Measurements from ENCODE around the gene LSS. TPM values are rescaled to one million over a fixed set of nuclear protein-coding genes. Genes with fewer than 3 reads are reported as not detected.

Gene LSS
- total and polyA plus RNA-seq, 10 of the 15 experiments (the other 5 are each of a cell fraction or from before 2014, with no cell fraction given), result 2.9 to 82.4 (median 27.5) TPM

GRCh38 chr21:46181953-46182547 lies 46.5 kb downstream of the LSS start (continued):
- TF ChIP-seq SKIL (IDR thresholded peaks at IDR 0.05; ENCODE audit: low read depth, poor library complexity, severe bottlenecking) (no peak), NFXL1 (IDR thresholded peaks at IDR 0.05; ENCODE audit: borderline replicate concordance) (no peak), PML (IDR thresholded peaks at IDR 0.05; ENCODE audit: low read length) (no peak), MEF2A (IDR thresholded peaks at IDR 0.05; ENCODE audit: insufficient read depth, low read depth, low read length) (no peak)

- in situ Hi-C loops (cut with MboI) (no loop called here), intact Hi-C loops (cut with micrococcal nuclease; ENCODE audit: unreplicated experiment) (no loop called here)
- Histone ChIP-seq H3K27ac (ENCODE audit: control insufficient read depth, insufficient read depth) (no peak overlapping the region), H3K9me3 (replicated peaks; ENCODE audit: control insufficient read depth, insufficient read depth, low read length) (no peaks in the 10 kb centered on the region), H3K4me1 (ENCODE audit: control insufficient read depth, insufficient read depth, low read length) (no peaks in the 10 kb centered on the region; the same call in 1 of the 2 replicates), H3K79me2 (ENCODE audit: control insufficient read depth, insufficient read depth, low read length) (no peaks in the 10 kb centered on the region), H3K4me2 (ENCODE audit: control insufficient read depth, insufficient read depth) (no peak overlapping the region), H3K9ac (ENCODE audit: control insufficient read depth, insufficient read depth, low read length) (no peak overlapping the region), H4K20me1 (ENCODE audit: control insufficient read depth, insufficient read depth) (no peaks in the 10 kb centered on the region), H3K4me3 (no peak overlapping the region), H2AFZ (ENCODE audit: control insufficient read depth, low read depth, low read length) (no peak overlapping the region), H3K36me3 (ENCODE audit: control insufficient read depth in 2 of 2, insufficient read depth in 2 of 2, low read length in 1 of 2) (no peaks in the 10 kb centered on the region), H3K27me3 (replicated peaks in 1 of 2; ENCODE audit: control insufficient read depth in 2 of 2, insufficient read depth in 2 of 2, low read length in 1 of 2) (no peaks in the 10 kb centered on the region)
- SMC1A ChIA-PET (ENCODE audit: uncharacterized antibody, unreplicated experiment), result no interaction called here
- DNase-seq (ENCODE audit: low read depth, low spot score), result no peak
- CTCF ChIA-PET, result no interaction called here
- no peak for FAIRE-seq
- RAD21 ChIA-PET (ENCODE audit: unreplicated experiment), result no interaction called here
- no peak for ATAC-seq
- 81% methylated on average over 18 of the region's 19 CpGs for WGBS (ENCODE audit: insufficient coverage, insufficient replicate concordance, low lambda C conversion rate, missing lambda C conversion rate)
- no TSS peak for BruUV-seq (replicated peaks)
- POLR2A ChIA-PET, result no interaction called here
- TF ChIP-seq ELK1 (IDR thresholded peaks at IDR 0.05; ENCODE audit: low read depth, low read length) (no peak), SREBF1 (IDR thresholded peaks at IDR 0.05; ENCODE audit: low read length) (no peak), CBFB (IDR thresholded peaks at IDR 0.05; ENCODE audit: low read depth) (no peak), BACH1 (IDR thresholded peaks at IDR 0.05; ENCODE audit: borderline replicate concordance) (no peak), JUND (IDR thresholded peaks at IDR 0.05; ENCODE audit: low read depth, low read length) (no peak), MYC (IDR thresholded peaks at IDR 0.05; ENCODE audit: insufficient read depth, insufficient read length, insufficient replicate concordance, low read length, severe bottlenecking) (no peak), RAD51 (IDR thresholded peaks at IDR 0.05) (no peak), POLR2A (IDR thresholded peaks at IDR 0.05; ENCODE audit: low read depth, low read length) (no peak), BHLHE40 (IDR thresholded peaks at IDR 0.05; ENCODE audit: borderline replicate concordance in 1 of 2, low read depth in 2 of 2, low read length in 1 of 2) (no peak)
- TF ChIP-seq, protein P1, sequence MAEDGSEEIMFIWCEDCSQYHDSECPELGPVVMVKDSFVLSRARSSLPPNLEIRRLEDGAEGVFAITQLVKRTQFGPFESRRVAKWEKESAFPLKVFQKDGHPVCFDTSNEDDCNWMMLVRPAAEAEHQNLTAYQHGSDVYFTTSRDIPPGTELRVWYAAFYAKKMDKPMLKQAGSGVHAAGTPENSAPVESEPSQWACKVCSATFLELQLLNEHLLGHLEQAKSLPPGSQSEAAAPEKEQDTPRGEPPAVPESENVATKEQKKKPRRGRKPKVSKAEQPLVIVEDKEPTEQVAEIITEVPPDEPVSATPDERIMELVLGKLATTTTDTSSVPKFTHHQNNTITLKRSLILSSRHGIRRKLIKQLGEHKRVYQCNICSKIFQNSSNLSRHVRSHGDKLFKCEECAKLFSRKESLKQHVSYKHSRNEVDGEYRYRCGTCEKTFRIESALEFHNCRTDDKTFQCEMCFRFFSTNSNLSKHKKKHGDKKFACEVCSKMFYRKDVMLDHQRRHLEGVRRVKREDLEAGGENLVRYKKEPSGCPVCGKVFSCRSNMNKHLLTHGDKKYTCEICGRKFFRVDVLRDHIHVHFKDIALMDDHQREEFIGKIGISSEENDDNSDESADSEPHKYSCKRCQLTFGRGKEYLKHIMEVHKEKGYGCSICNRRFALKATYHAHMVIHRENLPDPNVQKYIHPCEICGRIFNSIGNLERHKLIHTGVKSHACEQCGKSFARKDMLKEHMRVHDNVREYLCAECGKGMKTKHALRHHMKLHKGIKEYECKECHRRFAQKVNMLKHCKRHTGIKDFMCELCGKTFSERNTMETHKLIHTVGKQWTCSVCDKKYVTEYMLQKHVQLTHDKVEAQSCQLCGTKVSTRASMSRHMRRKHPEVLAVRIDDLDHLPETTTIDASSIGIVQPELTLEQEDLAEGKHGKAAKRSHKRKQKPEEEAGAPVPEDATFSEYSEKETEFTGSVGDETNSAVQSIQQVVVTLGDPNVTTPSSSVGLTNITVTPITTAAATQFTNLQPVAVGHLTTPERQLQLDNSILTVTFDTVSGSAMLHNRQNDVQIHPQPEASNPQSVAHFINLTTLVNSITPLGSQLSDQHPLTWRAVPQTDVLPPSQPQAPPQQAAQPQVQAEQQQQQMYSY (CRISPR knock-in tag; IDR thresholded peaks at IDR 0.05), result no peak
- TF ChIP-seq, protein P2, sequence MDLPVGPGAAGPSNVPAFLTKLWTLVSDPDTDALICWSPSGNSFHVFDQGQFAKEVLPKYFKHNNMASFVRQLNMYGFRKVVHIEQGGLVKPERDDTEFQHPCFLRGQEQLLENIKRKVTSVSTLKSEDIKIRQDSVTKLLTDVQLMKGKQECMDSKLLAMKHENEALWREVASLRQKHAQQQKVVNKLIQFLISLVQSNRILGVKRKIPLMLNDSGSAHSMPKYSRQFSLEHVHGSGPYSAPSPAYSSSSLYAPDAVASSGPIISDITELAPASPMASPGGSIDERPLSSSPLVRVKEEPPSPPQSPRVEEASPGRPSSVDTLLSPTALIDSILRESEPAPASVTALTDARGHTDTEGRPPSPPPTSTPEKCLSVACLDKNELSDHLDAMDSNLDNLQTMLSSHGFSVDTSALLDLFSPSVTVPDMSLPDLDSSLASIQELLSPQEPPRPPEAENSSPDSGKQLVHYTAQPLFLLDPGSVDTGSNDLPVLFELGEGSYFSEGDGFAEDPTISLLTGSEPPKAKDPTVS (IDR thresholded peaks at IDR 0.05; ENCODE audit: low read depth, low read length), result no peak
These were observed 47.1 kb downstream of the LSS start for GRCh38 chr21:46181436-46181835.

Data from GM12878 (cell line).